ENCODE data around the gene TENT4A.
A peak's percentile ranks its signal among the peaks of the same experiment; 100 is the strongest.
"Not testable (repeated sequence)": the region's sequence is repeated elsewhere in the genome, so short reads cannot be mapped to it uniquely, and the experiment has no call there.

TENT4A gene

GRCh38 chr5:6713274-6714225 lies at the start of gene TENT4A:
Gene TENT4A (plus strand): TSS chr5:6713432. CDS start chr5:6713984, 552 bp downstream.
- peak; percentile 100 for DNase-seq

- DNase-seq = no peak
These were observed 46.5 kb upstream of the TENT4A start for GRCh38 chr5:6666762-6667161.

- no peak for DNase-seq
These were observed 45.6 kb upstream of the TENT4A start for GRCh38 chr5:6667648-6668047.

GRCh38 chr5:6668717-6669116 lies 44.5 kb upstream of the TENT4A start:
- DNase-seq = not testable (repeated sequence)

GRCh38 chr5:6673031-6673430 lies 40.2 kb upstream of the TENT4A start:
- DNase-seq = no peak

GRCh38 chr5:6673963-6674362 lies 39.3 kb upstream of the TENT4A start:
- DNase-seq = no peak

GRCh38 chr5:6674421-6674820 lies 38.8 kb upstream of the TENT4A start:
- DNase-seq = no peak

GRCh38 chr5:6674886-6675285 lies 38.3 kb upstream of the TENT4A start:
- no peak for DNase-seq

GRCh38 chr5:6675784-6676491 lies 37.3 kb upstream of the TENT4A start:
- DNase-seq = no peak

- DNase-seq = no peak
These were observed 36.5 kb upstream of the TENT4A start for GRCh38 chr5:6676702-6677101.

GRCh38 chr5:6678385-6678784 lies 34.8 kb upstream of the TENT4A start:
- DNase-seq = no peak

- DNase-seq = no peak
These were observed 32.3 kb upstream of the TENT4A start for GRCh38 chr5:6680922-6681321.

- DNase-seq = no peak
These were observed 31.6 kb upstream of the TENT4A start for GRCh38 chr5:6681682-6682081.

- DNase-seq = no peak
These were observed 31.0 kb upstream of the TENT4A start for GRCh38 chr5:6682239-6682638.

- DNase-seq = no peak
These were observed 30.0 kb upstream of the TENT4A start for GRCh38 chr5:6683241-6683640.

GRCh38 chr5:6684075-6684474 lies 29.2 kb upstream of the TENT4A start:
- DNase-seq = no peak

GRCh38 chr5:6686501-6686900 lies 26.7 kb upstream of the TENT4A start:
- DNase-seq = no peak

- no peak for DNase-seq
These were observed 26.3 kb upstream of the TENT4A start for GRCh38 chr5:6686915-6687409.

- no peak for DNase-seq
These were observed 25.7 kb upstream of the TENT4A start for GRCh38 chr5:6687505-6687904.

GRCh38 chr5:6692906-6693305 lies 20.3 kb upstream of the TENT4A start:
- DNase-seq = no peak

- no peak for DNase-seq
These were observed 14.5 kb upstream of the TENT4A start for GRCh38 chr5:6698696-6699095.

- no peak for DNase-seq
These were observed 13.9 kb upstream of the TENT4A start for GRCh38 chr5:6699357-6699756.

- no peak for DNase-seq
These were observed 13.1 kb upstream of the TENT4A start for GRCh38 chr5:6700074-6700684.
